GM12864 (cell line): ENCODE results near the gene MTNR1A.

Experiments used
- DNase-seq: peaks from one replicate; pipeline ENCODE4 v3.0.0-alpha.2; 2011; ENCODE audit warnings: low read depth
- H3K4me3 ChIP-seq: 2 replicates; pipeline ENCODE4 v1.5.1; 2011; ENCODE audit warnings: mild to moderate bottlenecking, low read depth, low read length, control low read depth
- CTCF ChIP-seq: IDR thresholded peaks from 2 replicates; pipeline ENCODE4 v1.5.1; 2011; ENCODE audit warnings: low read depth, mild to moderate bottlenecking, moderate library complexity, low read length, control low read depth, inconsistent platforms; ENCODE audit errors: missing control alignments

MTNR1A gene

GRCh38 chr4:186553717-186554116, 1.6 kb downstream of the MTNR1A start:
- no peak for TF ChIP-seq CTCF
- H3K4me3 ChIP-seq = no peak overlapping the region
- DNase-seq = no peak

- H3K4me3 ChIP-seq = no peak overlapping the region
- DNase-seq = no peak
- no peak for TF ChIP-seq CTCF
These were observed 3.5 kb downstream of the MTNR1A start for GRCh38 chr4:186551849-186552248.

- no peak for TF ChIP-seq CTCF
- no peak for DNase-seq
- no peak overlapping the region for H3K4me3 ChIP-seq
These were observed 9.9 kb downstream of the MTNR1A start for GRCh38 chr4:186545436-186545835.

GRCh38 chr4:186543206-186543605, 12.2 kb downstream of the MTNR1A start:
- no peak for DNase-seq
- no peak overlapping the region for H3K4me3 ChIP-seq
- TF ChIP-seq CTCF = no peak

GRCh38 chr4:186541801-186542200, 13.6 kb downstream of the MTNR1A start:
- no peak overlapping the region for H3K4me3 ChIP-seq
- DNase-seq = no peak
- no peak for TF ChIP-seq CTCF

GRCh38 chr4:186537843-186538521, 17.4 kb downstream of the MTNR1A start:
- no peak for TF ChIP-seq CTCF
- no peak for DNase-seq
- H3K4me3 ChIP-seq = no peak overlapping the region

- DNase-seq = no peak
- no peak for TF ChIP-seq CTCF
- no peak overlapping the region for H3K4me3 ChIP-seq
These were observed 19.1 kb downstream of the MTNR1A start for GRCh38 chr4:186536285-186536684.
